Small intestine (tissue), 7 donors: ENCODE results near the gene AAGAB. TPM values are rescaled to one million over a fixed set of nuclear protein-coding genes. Genes with fewer than 3 reads are reported as not detected.
"Not testable (repeated sequence)": the region's sequence is repeated elsewhere in the genome, so short reads cannot be mapped to it uniquely, and the experiment has no call there.

Experiments used
- DNase-seq, 2 donors: peaks; one replicate each; pipeline versions ENCODE4 v3.0.0 to v3.0.0-alpha.2; 2013
- FAIRE-seq: peaks from 2 replicates; lab custom pipeline; 2012; peaks lifted over from hg19 to GRCh38; lab: Jason Lieb, UNC
- H3K27ac ChIP-seq, 3 donors: one replicate each; pipeline ENCODE4 v1.5.1; 2013; ENCODE audit warnings: low read length in 2 of 3, mild to moderate bottlenecking in 2 of 3, control low read depth in 1 of 3, inconsistent platforms in 1 of 3, low read depth in 1 of 3, moderate library complexity in 1 of 3
- H3K27me3 ChIP-seq, 3 donors: one replicate each; pipeline ENCODE4 v1.6.1; 2013; ENCODE audit warnings: low read length in 3 of 3, inconsistent platforms in 1 of 3; ENCODE audit not compliant: control insufficient read depth in 3 of 3, insufficient read depth in 3 of 3
- H3K36me3 ChIP-seq, 3 donors: one replicate each; pipeline ENCODE4 v1.6.1; 2013; ENCODE audit warnings: low read length in 3 of 3, inconsistent platforms in 1 of 3, low read depth in 1 of 3, mild to moderate bottlenecking in 1 of 3, moderate library complexity in 1 of 3; ENCODE audit not compliant: control insufficient read depth in 3 of 3, insufficient read depth in 2 of 3
- H3K4me1 ChIP-seq, 3 donors: one replicate each; pipeline ENCODE4 v1.6.1; 2013; ENCODE audit warnings: low read length in 2 of 3, inconsistent platforms in 1 of 3, low read depth in 1 of 3, mild to moderate bottlenecking in 1 of 3, moderate library complexity in 1 of 3; ENCODE audit not compliant: control insufficient read depth in 3 of 3, insufficient read depth in 2 of 3
- H3K4me3 ChIP-seq, 3 donors: one replicate each; pipeline ENCODE4 v1.5.1; 2013; ENCODE audit warnings: low read length in 3 of 3, control low read depth in 1 of 3, inconsistent platforms in 1 of 3, low read depth in 1 of 3, mild to moderate bottlenecking in 1 of 3, moderate library complexity in 1 of 3
- H3K9me3 ChIP-seq, 2 donors: one replicate each; pipeline ENCODE4 v1.6.1; 2013; ENCODE audit warnings: low read depth in 1 of 2, low read length in 1 of 2; ENCODE audit not compliant: control insufficient read depth in 2 of 2, insufficient read depth in 1 of 2
- WGBS, 3 donors: extraction: QIAGEN DNeasy Blood & Tissue Kit; methylation state at CpG; one replicate each; pipeline ENCODE4 v1.1.7; 2013; 5-methylcytosine and 5-hydroxymethylcytosine counted together
- polyA plus RNA-seq, 4 donors: library from polyadenylated mRNA; stranded (reverse) in 3 of 4; unstranded in 1 of 4; fragments of 200-250 nt in 3 of 4; fragments of 120-200 nt in 1 of 4; gene quantifications; one replicate each; pipeline versions ENCODE4 v1.2.1 to v1.2.3, GENCODE V29; 2013
- donor health status: healthy with polysubstance abuse.
- donor health status: control.
- donor health status: control.
- donor health status: Bipolar disorder and iron deficiency.
- donor health status: healthy.

AAGAB gene
- polyA plus RNA-seq, 4 donors: 23.0 to 27.9 (median 25.8) TPM

DNA sequence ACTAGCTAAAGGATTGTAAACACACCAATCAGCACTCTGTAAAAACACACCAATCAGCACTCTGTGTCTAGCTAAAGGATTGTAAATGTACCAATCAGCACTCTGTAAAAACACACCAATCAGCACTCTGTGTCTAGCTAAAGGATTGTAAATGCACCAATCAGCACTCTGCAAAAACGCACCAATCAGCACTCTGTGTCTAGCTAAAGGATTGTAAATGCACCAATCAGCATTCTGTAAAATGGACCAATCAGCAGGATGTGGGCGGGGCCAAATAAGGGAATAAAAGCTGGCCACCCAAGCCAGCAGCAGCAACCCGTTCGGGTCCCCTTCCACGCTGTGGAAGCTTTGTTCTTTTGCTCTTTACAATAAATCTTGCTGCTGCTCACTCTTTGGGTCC is 7.9 kb downstream of the AAGAB start:
- not testable (repeated sequence) for DNase-seq, H3K36me3 ChIP-seq, H3K9me3 ChIP-seq, H3K4me3 ChIP-seq, H3K4me1 ChIP-seq, H3K27ac ChIP-seq, H3K27me3 ChIP-seq, FAIRE-seq
- WGBS, 3 donors: 96 to 98% (median 97%) methylated on average over 5 of the region's 5 CpGs

DNA sequence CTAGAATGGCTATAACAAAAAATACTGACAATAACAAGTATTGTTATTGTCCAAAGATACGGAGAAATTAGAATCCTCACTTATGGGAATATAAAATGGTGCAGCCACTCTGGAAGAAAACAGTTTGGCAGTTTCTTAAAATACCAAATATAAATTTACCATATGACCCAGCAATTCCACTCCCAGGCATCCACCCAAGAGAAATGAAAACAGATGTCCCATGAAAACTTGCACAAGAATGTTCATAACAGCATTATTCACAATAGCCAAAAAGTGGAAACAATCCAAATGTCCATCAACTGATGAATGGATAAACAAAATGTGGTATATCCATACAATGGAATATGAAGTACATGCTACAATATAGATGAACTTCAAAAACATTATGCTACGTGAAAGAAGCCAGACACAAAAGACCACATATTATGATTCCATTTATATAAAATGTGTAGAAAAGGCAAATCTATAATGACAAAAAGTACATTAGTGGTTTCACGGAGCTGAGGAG is 9.4 kb downstream of the AAGAB start:
- no peak overlapping the region for H3K4me3 ChIP-seq
- H3K4me1 ChIP-seq: peaks cover 0 to 13% (median 0%) of the 10 kb centered on the region in 3 donors
- no peaks in the 10 kb centered on the region for H3K9me3 ChIP-seq
- H3K36me3 ChIP-seq: peaks cover 0 to 4% (median 0%) of the 10 kb centered on the region in 3 donors
- DNase-seq: no peak
- no peak for FAIRE-seq
- 92 to 97% (median 95%) methylated on average over 3 of the region's 3 CpGs for WGBS, 3 donors
- no peaks in the 10 kb centered on the region for H3K27me3 ChIP-seq
- H3K27ac ChIP-seq: no peak overlapping the region

DNA sequence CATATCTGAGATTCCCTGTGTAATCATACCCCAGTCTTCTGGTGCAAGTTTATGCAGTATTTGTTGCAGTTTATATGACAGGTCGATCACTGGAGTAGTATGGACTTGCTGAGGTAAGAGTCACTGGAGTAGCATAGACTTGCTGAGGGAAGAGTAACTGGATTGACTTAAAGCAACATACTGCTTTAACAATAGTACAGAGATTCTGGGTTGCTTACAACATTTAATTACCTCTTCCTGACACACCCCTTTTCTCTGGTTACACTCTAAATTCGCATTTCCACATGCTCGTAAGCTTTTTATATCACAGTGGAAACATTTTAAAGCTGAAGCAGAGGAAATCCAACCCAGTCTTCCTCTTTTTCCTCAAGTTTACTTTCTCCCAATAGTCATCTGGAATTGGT is 11.8 kb downstream of the AAGAB start:
- Histone ChIP-seq H3K4me3 (no peak overlapping the region), H3K4me1 (peaks cover 0 to 13% (median 0%) of the 10 kb centered on the region in 3 donors), H3K36me3 (peaks cover 0 to 4% (median 0%) of the 10 kb centered on the region in 3 donors), H3K9me3 (no peaks in the 10 kb centered on the region), H3K27ac (no peak overlapping the region), H3K27me3 (no peaks in the 10 kb centered on the region)
- FAIRE-seq (no peak), DNase-seq (no peak)
- 49 to 72% (median 62%) methylated on average over 3 of the region's 3 CpGs for WGBS, 3 donors

DNA sequence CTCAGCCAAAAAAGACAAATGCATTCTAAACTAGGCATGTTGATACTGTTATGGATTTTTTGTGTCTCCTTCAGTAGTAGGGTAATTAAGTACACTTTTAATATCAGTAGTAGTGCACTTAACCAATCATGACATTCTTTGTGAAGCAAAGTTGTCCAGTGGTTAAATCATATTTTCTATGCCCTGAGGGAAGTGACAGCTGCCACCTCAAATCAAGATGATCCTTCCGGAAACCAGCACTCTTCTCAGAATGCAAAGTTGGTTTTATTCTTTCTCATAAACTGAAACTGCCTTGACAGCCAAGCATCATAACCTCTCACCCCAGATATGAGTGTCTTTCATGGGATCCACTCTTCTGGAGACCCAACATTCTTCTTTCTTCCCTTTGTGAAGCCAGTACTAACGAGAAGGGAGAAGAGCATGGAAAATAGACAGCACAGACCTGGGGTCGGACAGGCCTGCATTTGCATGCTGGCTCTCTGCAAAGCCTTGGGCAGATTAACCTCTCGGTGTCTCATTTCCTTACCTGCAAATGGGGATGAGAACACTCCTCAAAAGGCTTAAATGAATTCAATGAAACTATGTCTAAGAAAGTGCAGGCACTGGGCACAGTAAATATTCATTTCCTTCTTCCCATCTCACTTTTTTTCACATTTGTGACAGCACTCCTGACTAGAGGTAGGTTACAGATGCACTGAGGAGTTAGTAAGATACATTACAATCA is 13.2 kb downstream of the AAGAB start:
- no peaks in the 10 kb centered on the region for H3K27me3 ChIP-seq
- peaks cover 0 to 13% (median 0%) of the 10 kb centered on the region in 3 donors for H3K4me1 ChIP-seq
- whole genome bisulfite sequencing, 3 donors: 73 to 90% (median 76%) methylated on average over 4 of the region's 4 CpGs
- H3K27ac ChIP-seq: peak overlapping the region in 1 of 3 donors; percentile 44
- no peak overlapping the region for H3K4me3 ChIP-seq
- no peak for FAIRE-seq
- H3K9me3 ChIP-seq: no peaks in the 10 kb centered on the region
- H3K36me3 ChIP-seq: peaks cover 0 to 4% (median 0%) of the 10 kb centered on the region in 3 donors
- DNase-seq: no peak

DNA sequence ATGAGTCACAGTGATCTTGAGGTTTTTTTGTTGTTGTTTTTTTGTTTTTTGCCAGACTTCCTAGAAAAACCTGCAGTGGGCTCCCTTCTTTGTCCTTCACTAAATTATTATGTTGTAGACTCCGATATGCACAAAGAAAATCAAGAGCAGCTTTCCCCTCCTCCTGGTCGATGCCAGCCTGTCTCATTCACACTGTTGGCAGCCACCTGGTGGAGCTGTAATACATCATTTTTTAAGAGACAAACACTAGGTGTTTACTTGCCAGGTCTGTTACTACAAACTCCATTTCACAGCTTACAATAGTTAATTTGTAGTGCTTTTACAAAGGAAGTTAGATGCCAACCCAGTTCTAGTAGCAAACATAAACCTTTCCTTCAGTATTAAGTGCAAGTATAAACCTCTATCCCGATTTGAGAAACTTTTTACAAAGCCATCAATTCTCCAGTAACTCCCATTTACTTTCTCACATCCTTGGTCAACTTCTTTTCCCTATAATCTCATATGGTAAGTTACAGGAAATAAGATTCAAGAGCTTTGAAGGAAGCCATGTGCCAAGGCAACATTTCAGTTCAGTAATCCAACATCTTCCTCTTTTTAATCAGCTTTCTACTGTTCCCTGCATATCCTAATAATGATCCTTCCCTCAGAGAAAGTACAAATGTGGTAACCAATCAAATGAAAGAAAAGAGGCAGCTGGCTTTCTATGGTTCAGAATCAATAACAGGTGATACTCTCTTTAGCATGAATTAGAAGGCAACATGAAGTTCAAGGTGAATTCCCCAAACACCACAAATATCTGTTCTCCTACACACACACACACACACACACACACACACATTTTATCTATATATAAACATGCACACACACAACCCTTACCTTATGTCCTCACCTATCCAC is 14.0 kb downstream of the AAGAB start:
- Histone ChIP-seq H3K36me3 (no peaks in the 10 kb centered on the region), H3K4me3 (no peak overlapping the region), H3K9me3 (no peaks in the 10 kb centered on the region), H3K27me3 (no peaks in the 10 kb centered on the region), H3K4me1 (peaks cover 0 to 13% (median 0%) of the 10 kb centered on the region in 3 donors), H3K27ac (peak overlapping the region in 1 of 3 donors; percentile 20)
- DNase-seq: peak; percentile 33 to 44
- FAIRE-seq: no peak
- WGBS, 3 donors: 27 to 55% (median 40%) methylated on average over 3 of the region's 3 CpGs

DNA sequence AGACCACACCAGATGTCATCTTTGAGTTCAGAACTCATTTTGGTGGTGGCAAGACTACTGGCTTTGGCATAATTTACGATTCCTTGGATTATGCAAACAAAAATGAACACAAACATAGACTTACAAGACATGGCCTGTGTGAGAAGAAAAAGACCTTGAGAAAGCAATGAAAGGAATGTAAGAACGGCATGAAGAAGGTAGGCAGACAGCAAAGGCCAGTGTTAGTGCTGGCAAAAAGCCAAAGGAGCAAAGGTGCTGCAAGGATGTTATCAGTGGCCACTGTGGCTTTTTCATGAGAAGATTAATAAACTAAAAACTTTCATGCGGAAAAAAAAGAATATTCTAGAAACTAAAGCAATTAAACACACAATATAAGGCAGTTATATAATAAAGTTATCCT is 21.9 kb downstream of the AAGAB start:
- FAIRE-seq (no peak), DNase-seq (peak; percentile 65 to 82)
- Histone ChIP-seq H3K36me3 (peaks cover 4 to 8% (median 8%) of the 10 kb centered on the region in 3 donors), H3K27me3 (no peaks in the 10 kb centered on the region), H3K27ac (no peak overlapping the region), H3K4me3 (no peak overlapping the region), H3K9me3 (no peaks in the 10 kb centered on the region), H3K4me1 (no peaks in the 10 kb centered on the region)
- 55 to 77% (median 60%) methylated on average over 3 of the region's 3 CpGs for WGBS, 3 donors

DNA sequence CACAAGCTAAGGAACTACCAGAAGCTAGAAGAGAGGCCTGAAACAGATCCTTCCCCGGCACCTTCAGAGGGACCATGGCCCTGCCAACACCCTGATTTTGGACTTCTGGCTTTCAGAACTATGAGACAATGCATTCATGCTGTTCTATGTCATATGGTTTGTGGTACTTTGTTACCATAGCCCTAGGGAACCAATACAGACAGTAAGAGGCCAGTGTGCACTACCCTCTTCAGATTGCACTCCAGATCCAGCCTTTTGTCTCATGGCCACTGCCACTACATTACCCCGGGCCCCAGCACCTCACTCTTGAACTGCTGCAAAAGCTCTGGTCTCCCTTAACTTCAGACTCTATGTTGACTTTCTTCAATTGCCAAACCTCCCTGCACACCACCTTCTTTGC is 24.0 kb downstream of the AAGAB start:
- peaks cover 4 to 8% (median 8%) of the 10 kb centered on the region in 3 donors for H3K36me3 ChIP-seq
- 98 to 100% (median 100%) methylated on average over 2 of the region's 2 CpGs for WGBS, 3 donors

DNA sequence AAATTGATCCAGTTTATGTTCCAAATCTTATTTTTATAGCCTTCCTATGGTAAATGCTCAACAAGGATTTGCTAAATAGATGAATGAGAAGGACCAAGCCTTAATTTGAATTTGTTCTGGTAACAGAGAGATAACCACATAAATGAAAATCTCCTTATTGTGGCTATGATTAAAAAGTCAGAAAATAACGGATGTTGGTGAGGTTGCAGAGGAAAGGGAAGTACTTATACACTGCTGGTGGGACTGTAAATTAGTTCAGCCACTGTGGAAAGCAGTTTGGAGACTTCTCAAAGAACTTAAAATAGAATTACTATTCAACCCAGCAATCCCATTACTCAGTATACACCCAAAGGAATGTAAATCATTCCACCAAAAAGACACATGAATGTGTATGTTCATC is 26.2 kb downstream of the AAGAB start:
- FAIRE-seq (no peak), DNase-seq (no peak)
- H3K9me3 ChIP-seq: no peaks in the 10 kb centered on the region
- H3K4me3 ChIP-seq: no peak overlapping the region
- H3K36me3 ChIP-seq: peaks cover 2 to 8% (median 8%) of the 10 kb centered on the region in 3 donors
- no peaks in the 10 kb centered on the region for H3K4me1 ChIP-seq
- H3K27ac ChIP-seq: no peak overlapping the region
- H3K27me3 ChIP-seq: no peaks in the 10 kb centered on the region
- 61 to 78% (median 65%) methylated on average over 1 of the region's 1 CpG for WGBS, 3 donors

More for the DNA sequence above, 24.0 kb downstream of the AAGAB start:
- no peak overlapping the region for H3K4me3 ChIP-seq
- FAIRE-seq (no peak), DNase-seq (no peak)
- H3K4me1 ChIP-seq: no peaks in the 10 kb centered on the region
- H3K27me3 ChIP-seq: no peaks in the 10 kb centered on the region
- no peak overlapping the region for H3K27ac ChIP-seq
- H3K9me3 ChIP-seq: no peaks in the 10 kb centered on the region
